C4-2B (cell line): Measurements from ENCODE around the gene TNPO2.

ENCODE experiments used
- H3K27ac ChIP-seq: fragments of 450-650 bp; 2 replicates; pipeline ENCODE4 v1.5.1; 2017
- ZFX ChIP-seq: fragments of 450-650 bp; IDR thresholded peaks from 2 replicates; pipeline ENCODE4 v1.6.1; 2017
- TF ChIP-seq, protein P1 (sequence below): fragments of 450-650 bp; conservative IDR thresholded peaks from 2 replicates; pipeline ENCODE4 v1.5.1; 2017; ENCODE audit warnings: mild to moderate bottlenecking

The TNPO2 gene

DNA sequence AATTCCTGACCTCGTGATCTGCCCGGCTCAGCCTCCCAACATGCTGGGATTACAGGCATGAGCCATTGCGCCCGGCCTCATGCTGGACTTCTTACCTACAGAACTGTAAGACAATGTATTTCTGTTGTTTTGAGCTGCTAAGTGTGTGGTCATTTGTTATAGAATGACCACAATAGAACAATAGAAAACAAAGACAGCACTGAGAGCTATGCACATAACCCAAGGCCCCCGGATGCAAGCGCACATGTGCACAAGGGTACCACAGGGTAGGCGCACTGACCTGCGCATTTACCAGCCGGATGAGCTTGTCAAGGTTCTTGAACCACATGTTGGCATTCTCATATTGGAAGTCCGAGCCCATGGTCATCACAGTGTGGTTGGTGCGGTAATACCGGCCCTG lies 62.8 kb downstream of the TNPO2 start:
- H3K27ac ChIP-seq: no peak overlapping the region
- TF ChIP-seq, protein P1, sequence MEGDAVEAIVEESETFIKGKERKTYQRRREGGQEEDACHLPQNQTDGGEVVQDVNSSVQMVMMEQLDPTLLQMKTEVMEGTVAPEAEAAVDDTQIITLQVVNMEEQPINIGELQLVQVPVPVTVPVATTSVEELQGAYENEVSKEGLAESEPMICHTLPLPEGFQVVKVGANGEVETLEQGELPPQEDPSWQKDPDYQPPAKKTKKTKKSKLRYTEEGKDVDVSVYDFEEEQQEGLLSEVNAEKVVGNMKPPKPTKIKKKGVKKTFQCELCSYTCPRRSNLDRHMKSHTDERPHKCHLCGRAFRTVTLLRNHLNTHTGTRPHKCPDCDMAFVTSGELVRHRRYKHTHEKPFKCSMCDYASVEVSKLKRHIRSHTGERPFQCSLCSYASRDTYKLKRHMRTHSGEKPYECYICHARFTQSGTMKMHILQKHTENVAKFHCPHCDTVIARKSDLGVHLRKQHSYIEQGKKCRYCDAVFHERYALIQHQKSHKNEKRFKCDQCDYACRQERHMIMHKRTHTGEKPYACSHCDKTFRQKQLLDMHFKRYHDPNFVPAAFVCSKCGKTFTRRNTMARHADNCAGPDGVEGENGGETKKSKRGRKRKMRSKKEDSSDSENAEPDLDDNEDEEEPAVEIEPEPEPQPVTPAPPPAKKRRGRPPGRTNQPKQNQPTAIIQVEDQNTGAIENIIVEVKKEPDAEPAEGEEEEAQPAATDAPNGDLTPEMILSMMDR: no peak
- no peak for TF ChIP-seq ZFX

- H3K27ac ChIP-seq: no peak overlapping the region
- TF ChIP-seq ZFX: no peak
- TF ChIP-seq, protein P1: no peak
Observed at GRCh38 chr19:12657966-12658365, 65.8 kb downstream of the TNPO2 start.

DNA sequence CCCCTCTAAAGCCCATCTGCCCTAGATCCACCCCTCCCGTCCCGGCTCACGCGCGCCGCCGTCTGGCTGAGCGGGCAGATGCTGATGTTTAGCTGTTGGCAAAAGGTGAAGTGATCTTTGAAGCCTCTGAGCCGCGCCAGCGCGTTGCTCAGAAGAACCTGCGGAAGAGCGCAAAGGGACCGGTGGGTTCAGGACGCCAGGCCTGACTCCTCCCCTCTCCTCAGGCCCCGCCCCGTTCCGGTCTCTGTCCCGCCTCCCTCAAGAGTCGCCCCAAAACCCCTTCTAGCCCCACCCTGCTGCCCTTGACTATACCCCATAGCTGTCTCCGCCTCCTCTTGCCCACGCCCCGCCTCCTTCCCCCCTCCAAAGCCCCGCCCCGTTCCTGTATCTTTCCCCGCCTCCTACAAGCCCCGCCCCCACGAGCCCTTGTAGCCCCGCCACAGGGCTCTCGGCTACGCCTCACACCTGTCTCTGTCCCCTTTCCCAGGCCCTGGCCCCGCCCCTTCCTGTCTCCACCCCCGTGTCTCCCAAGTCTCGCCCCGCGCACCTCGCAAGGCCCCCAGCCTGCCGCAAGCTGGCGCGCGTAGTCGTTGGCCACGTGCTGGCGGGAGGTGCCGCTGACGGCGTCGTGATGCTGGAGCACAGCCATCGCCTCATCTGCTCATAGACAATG lies 66.7 kb downstream of the TNPO2 start:
- TF ChIP-seq ZFX: no peak
- TF ChIP-seq, protein P1: no peak
- no peak overlapping the region for H3K27ac ChIP-seq

DNA sequence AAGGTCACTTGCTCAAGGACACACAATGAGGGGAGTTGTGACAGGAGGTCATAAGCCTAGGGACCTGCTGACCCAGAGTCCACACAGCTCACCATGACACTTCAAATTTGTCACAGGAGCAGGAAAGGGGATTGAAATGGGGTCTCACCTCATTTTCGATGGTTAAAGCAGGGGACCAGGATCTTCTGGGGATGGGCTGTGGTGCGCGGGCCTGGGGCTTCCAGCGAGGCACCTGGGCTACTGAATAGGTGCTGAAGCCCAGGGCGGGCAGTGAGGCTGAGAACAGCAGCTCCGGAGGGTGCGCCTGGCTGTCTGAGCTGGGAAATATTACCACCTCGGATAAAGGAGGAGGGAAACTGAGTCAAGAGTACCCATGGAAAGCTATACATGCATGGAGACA lies 68.2 kb downstream of the TNPO2 start:
- TF ChIP-seq, protein P1: no peak
- no peak for TF ChIP-seq ZFX
- no peak overlapping the region for H3K27ac ChIP-seq

DNA sequence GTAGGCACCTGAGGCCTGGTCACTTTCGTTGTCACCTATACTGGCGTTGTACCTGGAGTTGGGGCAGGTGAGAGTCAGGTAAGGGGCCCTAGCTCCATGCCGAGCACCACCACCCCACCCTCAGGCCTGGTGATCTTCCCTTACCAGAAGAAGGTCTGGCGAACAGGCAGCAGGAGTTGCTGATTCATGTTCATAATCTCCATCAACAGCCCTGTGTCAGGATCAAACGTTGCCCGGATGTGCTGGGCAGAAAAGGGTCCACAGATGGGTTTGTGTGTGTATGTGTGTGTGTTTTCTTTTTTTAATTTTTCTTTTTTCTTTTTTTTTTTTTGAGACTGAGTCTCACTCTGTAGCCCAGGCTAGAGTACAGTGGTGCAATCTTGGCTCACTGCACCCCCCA lies 71.5 kb downstream of the TNPO2 start:
- H3K27ac ChIP-seq: no peak overlapping the region
- TF ChIP-seq, protein P1: no peak
- TF ChIP-seq ZFX: no peak

DNA sequence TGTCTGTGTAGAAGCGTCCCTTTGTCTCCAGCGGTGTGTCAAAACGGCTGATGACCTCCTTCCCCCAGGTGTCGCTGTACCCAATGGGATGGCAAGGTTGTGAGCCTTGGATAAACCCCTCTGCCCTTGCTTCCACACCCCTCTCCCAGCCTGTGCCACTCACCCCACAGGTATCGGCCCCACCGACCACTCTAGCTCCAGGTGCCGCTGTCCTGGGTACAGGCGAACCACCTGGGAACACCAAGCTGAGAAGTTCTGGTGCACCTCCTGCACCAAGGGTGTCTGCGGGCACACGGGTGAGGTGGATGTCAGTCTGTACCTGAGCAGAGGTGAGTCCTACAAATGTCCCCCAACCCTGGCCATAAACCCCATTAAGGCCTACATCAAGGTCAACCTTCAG lies 73.8 kb downstream of the TNPO2 start:
- TF ChIP-seq ZFX: no peak
- TF ChIP-seq, protein P1: no peak
- no peak overlapping the region for H3K27ac ChIP-seq
